ENCODE data around the gene DNALI1. TPM values are rescaled to one million over a fixed set of nuclear protein-coding genes. Genes with fewer than 3 reads are reported as not detected.

DNALI1 gene
- total and polyA plus RNA-seq, 2 donors (not counting 3 experiments of a cell fraction or from before 2014, with no cell fraction given) = 5.2 to 8.1 TPM

GRCh38 chr1:37595440-37596181 lies 38.9 kb downstream of the DNALI1 start, which contains the start of gene GNL2:
Gene GNL2 (minus strand): TSS chr1:37595937. CDS start chr1:37595822, 115 bp downstream.
- peak; percentile 97 for DNase-seq (ENCODE audit: low read depth, low spot score)
- H3K27ac ChIP-seq (ENCODE audit: insufficient read depth, low read depth, low read length) = peak within 1 kb of the TSS; percentile 76
- ChIA-PET POLR2A (interaction anchor here (1.4 kb wide), 1 partner anchor 95 kb away, joined by 5 read pairs; a partner anchor contains a TSS), CTCF (interaction anchor here (0.9 to 2.2 kb wide), 4 partner anchors 19 to 95 kb away, joined by 3 to 5 read pairs (median 4); a partner anchor contains a TSS)
- FAIRE-seq = peak; percentile 96
- peak within 1 kb of the TSS; percentile 94 for H2AFZ ChIP-seq (ENCODE audit: low read depth, low read length)
- TF ChIP-seq MYC (IDR thresholded peaks at IDR 0.05; ENCODE audit: low read depth, low read length) (peak; percentile 96), GATA2 (IDR thresholded peaks at IDR 0.05; ENCODE audit: insufficient read depth, insufficient read length, low read depth, low read length) (no peak), POLR2A (IDR thresholded peaks at IDR 0.05; ENCODE audit: low read depth, low read length) (peak; percentile 87), FOS (IDR thresholded peaks at IDR 0.05; ENCODE audit: borderline replicate concordance, insufficient read depth, low read length) (no peak), MAX (IDR thresholded peaks at IDR 0.05; ENCODE audit: insufficient read depth, insufficient read length) (peak; percentile 99), POLR2AphosphoS5 (IDR thresholded peaks at IDR 0.05; ENCODE audit: insufficient read depth, low read depth, low read length) (peak; percentile 84)
- no peaks in the 10 kb centered on the region for H4K20me1 ChIP-seq (replicated peaks; ENCODE audit: control insufficient read depth, extremely low read depth, insufficient read depth, low read length)
- peaks cover 37% of the 10 kb centered on the region for H3K79me2 ChIP-seq (ENCODE audit: control insufficient read depth, insufficient read depth, low read length)
- H3K9ac ChIP-seq (replicated peaks; ENCODE audit: extremely low read depth, insufficient read depth, low read length) = peak within 1 kb of the TSS; percentile 83
- no peaks in the 10 kb centered on the region for H3K9me1 ChIP-seq (replicated peaks; ENCODE audit: control insufficient read depth, extremely low read depth, insufficient read depth, low read length)
- H3K4me3 ChIP-seq (replicated peaks in 1 of 3; ENCODE audit: insufficient read depth in 1 of 3, low read depth in 1 of 3, low read length in 3 of 3) = peak within 1 kb of the TSS; percentile 54 to 89 (median 75)
- dilution Hi-C loops (cut with MboI; ENCODE audit: extremely low pct_ligation_motif_present, low sequenced_read_pairs) (no loop called here), intact Hi-C loops (cut with micrococcal nuclease) (loop anchor here (1.0 to 10.0 kb wide), 6 partner anchors 19 to 399 kb away; partner anchors contain the start of genes MEAF6 and SF3A3)
- peak within 1 kb of the TSS; percentile 89 for H3K4me2 ChIP-seq (ENCODE audit: insufficient read depth, low read length)
- peaks cover 7 to 8% of the 10 kb centered on the region in 2 experiments for H3K36me3 ChIP-seq (ENCODE audit: control insufficient read depth in 2 of 2, extremely low read depth in 1 of 2, insufficient read depth in 2 of 2, low read length in 2 of 2)
- BruUV-seq (replicated peaks) = no TSS peak
- peaks cover 17% of the 10 kb centered on the region for H3K4me1 ChIP-seq (ENCODE audit: control insufficient read depth, extremely low read depth, insufficient read depth, low read length)
- no peaks in the 10 kb centered on the region for H3K9me3 ChIP-seq (replicated peaks; ENCODE audit: control insufficient read depth, insufficient read depth, low read length)
- peaks cover 0 to 6% of the 10 kb centered on the region in 2 experiments for H3K27me3 ChIP-seq (ENCODE audit: control insufficient read depth in 2 of 2, insufficient read depth in 2 of 2, low read length in 2 of 2)
